Parathyroid adenoma (tissue), 2 donors: ENCODE results near the gene MIB2.

Experiments
- H2AFZ ChIP-seq: fragments of 300-600 bp; sonication (generic); one replicate; pipeline ENCODE4 v1.7.0; 2017; ENCODE audit warnings: antibody characterized with exemption, mild to moderate bottlenecking
- H3K27ac ChIP-seq: fragments of 300-600 bp; sonication (generic); one replicate; pipeline ENCODE4 v1.7.0; 2017
- H3K27me3 ChIP-seq: fragments of 300-600 bp; sonication (generic); one replicate; pipeline ENCODE4 v1.7.0; 2017; ENCODE audit warnings: low read length; ENCODE audit not compliant: control insufficient read depth, insufficient read depth
- H3K36me3 ChIP-seq: fragments of 300-600 bp; sonication (generic); one replicate; pipeline ENCODE4 v1.7.0; 2017; ENCODE audit warnings: low read length; ENCODE audit not compliant: control insufficient read depth, insufficient read depth
- H3K4me1 ChIP-seq: fragments of 300-600 bp; sonication (generic); one replicate; pipeline ENCODE4 v1.7.0; 2017; ENCODE audit warnings: control low read depth
- H3K4me2 ChIP-seq: fragments of 300-600 bp; sonication (generic); one replicate; pipeline ENCODE4 v1.7.0; 2017; ENCODE audit warnings: low read length
- H3K4me3 ChIP-seq: fragments of 300-600 bp; sonication (generic); one replicate; pipeline ENCODE4 v1.7.0; 2017; ENCODE audit warnings: low read depth, low read length
- H3K79me2 ChIP-seq: fragments of 300-600 bp; sonication (generic); one replicate; pipeline ENCODE4 v1.7.0; 2017; ENCODE audit warnings: control low read depth
- H3K9ac ChIP-seq: fragments of 300-600 bp; sonication (generic); one replicate; pipeline ENCODE4 v1.7.0; 2017; ENCODE audit warnings: mild to moderate bottlenecking
- H3K9me3 ChIP-seq: fragments of 300-600 bp; sonication (generic); one replicate; pipeline ENCODE4 v1.7.0; 2017; ENCODE audit warnings: low read length; ENCODE audit not compliant: control insufficient read depth
- CTCF ChIP-seq: fragments of 300-600 bp; sonication (generic); IDR thresholded peaks from one replicate; pipeline ENCODE4 v1.7.0; 2017; ENCODE audit warnings: antibody characterized with exemption, mild to moderate bottlenecking
- donor health status: primary hyperparathyroidism.

MIB2 gene

GRCh38 chr1:1664941-1665814 is 49.9 kb downstream of the MIB2 start:
- H3K4me3 ChIP-seq, result no peak overlapping the region
- H3K4me2 ChIP-seq, result no peak overlapping the region
- H3K79me2 ChIP-seq, result no peaks in the 10 kb centered on the region
- H3K27ac ChIP-seq, result no peak overlapping the region
- TF ChIP-seq CTCF, result no peak
- no peaks in the 10 kb centered on the region for H3K9me3 ChIP-seq
- H3K4me1 ChIP-seq, result no peaks in the 10 kb centered on the region
- H3K9ac ChIP-seq, result no peak overlapping the region
- H2AFZ ChIP-seq, result no peak overlapping the region
- H3K36me3 ChIP-seq, result no peaks in the 10 kb centered on the region
- H3K27me3 ChIP-seq, result no peaks in the 10 kb centered on the region

GRCh38 chr1:1665815-1666251 is 50.5 kb downstream of the MIB2 start:
- Histone ChIP-seq H3K27ac (no peak overlapping the region), H3K4me1 (no peaks in the 10 kb centered on the region), H3K4me3 (no peak overlapping the region), H3K9me3 (no peaks in the 10 kb centered on the region), H3K79me2 (no peaks in the 10 kb centered on the region), H3K27me3 (no peaks in the 10 kb centered on the region), H3K36me3 (no peaks in the 10 kb centered on the region), H3K9ac (no peak overlapping the region), H3K4me2 (no peak overlapping the region), H2AFZ (no peak overlapping the region)
- TF ChIP-seq CTCF, result no peak

- H3K27ac ChIP-seq, result no peak overlapping the region
- H3K36me3 ChIP-seq, result no peaks in the 10 kb centered on the region
- H2AFZ ChIP-seq, result no peak overlapping the region
- no peak overlapping the region for H3K4me2 ChIP-seq
- H3K27me3 ChIP-seq, result no peaks in the 10 kb centered on the region
- H3K4me1 ChIP-seq, result no peaks in the 10 kb centered on the region
- no peak for TF ChIP-seq CTCF
- H3K4me3 ChIP-seq, result no peak overlapping the region
- no peak overlapping the region for H3K9ac ChIP-seq
- H3K9me3 ChIP-seq, result no peaks in the 10 kb centered on the region
- H3K79me2 ChIP-seq, result no peaks in the 10 kb centered on the region
Observed at GRCh38 chr1:1666526-1666925, 51.2 kb downstream of the MIB2 start.

- no peak overlapping the region for H3K27ac ChIP-seq
- no peaks in the 10 kb centered on the region for H3K79me2 ChIP-seq
- no peak overlapping the region for H3K4me3 ChIP-seq
- H3K4me2 ChIP-seq, result no peak overlapping the region
- no peaks in the 10 kb centered on the region for H3K9me3 ChIP-seq
- H3K4me1 ChIP-seq, result no peaks in the 10 kb centered on the region
- no peaks in the 10 kb centered on the region for H3K36me3 ChIP-seq
- no peaks in the 10 kb centered on the region for H3K27me3 ChIP-seq
- no peak for TF ChIP-seq CTCF
- no peak overlapping the region for H2AFZ ChIP-seq
- H3K9ac ChIP-seq, result no peak overlapping the region
Observed at GRCh38 chr1:1669468-1670440, 54.5 kb downstream of the MIB2 start.
